Liver (tissue), 9 donors: ENCODE data around the gene EHBP1. TPM values are rescaled to one million over a fixed set of nuclear protein-coding genes. Genes with fewer than 3 reads are reported as not detected.

ENCODE experiments used
- DNase-seq: peaks from one replicate; pipeline ENCODE4 v3.0.0-alpha.2; 2017; ENCODE audit warnings: low spot score
- H3K27ac ChIP-seq, 2 donors: one replicate each; pipeline ENCODE4 v1.7.0; 2013; ENCODE audit warnings: inconsistent platforms in 2 of 2, low read length in 2 of 2, control low read depth in 1 of 2, low read depth in 1 of 2, mild to moderate bottlenecking in 1 of 2
- H3K27me3 ChIP-seq, 4 donors: one replicate each; pipeline versions ENCODE4 v1.6.1 to v1.7.0; 2013; ENCODE audit warnings: low read length in 3 of 4, inconsistent platforms in 1 of 4, mild to moderate bottlenecking in 1 of 4, moderate library complexity in 1 of 4; ENCODE audit not compliant: control insufficient read depth in 4 of 4, insufficient read depth in 4 of 4
- H3K36me3 ChIP-seq, 4 donors: one replicate each; pipeline versions ENCODE4 v1.6.1 to v1.7.0; 2013; ENCODE audit warnings: low read length in 3 of 4, mild to moderate bottlenecking in 3 of 4, low read depth in 1 of 4, moderate library complexity in 1 of 4; ENCODE audit not compliant: control insufficient read depth in 4 of 4, insufficient read depth in 3 of 4
- H3K4me1 ChIP-seq, 4 donors: one replicate each; pipeline versions ENCODE4 v1.6.1 to v1.7.0; 2013; ENCODE audit warnings: low read length in 3 of 4, mild to moderate bottlenecking in 3 of 4, moderate library complexity in 1 of 4; ENCODE audit not compliant: control insufficient read depth in 4 of 4, insufficient read depth in 4 of 4
- H3K4me3 ChIP-seq, 3 donors: one replicate each; pipeline versions ENCODE4 v1.6.1 to v1.7.0; 2013; ENCODE audit warnings: low read length in 3 of 3, control low read depth in 1 of 3, low read depth in 1 of 3, mild to moderate bottlenecking in 1 of 3
- H3K9ac ChIP-seq, 2 donors: one replicate each; pipeline ENCODE4 v1.7.0; 2013; ENCODE audit warnings: low read length in 2 of 2, mild to moderate bottlenecking in 2 of 2, moderate library complexity in 2 of 2, control low read depth in 1 of 2, low read depth in 1 of 2
- H3K9me3 ChIP-seq, 4 donors: one replicate each; pipeline versions ENCODE4 v1.6.1 to v1.7.0; 2013; ENCODE audit warnings: low read length in 3 of 4; ENCODE audit not compliant: control insufficient read depth in 4 of 4
- EGR1 ChIP-seq, 2 donors: IDR thresholded peaks; 2 replicates each; pipeline ENCODE4 v1.6.1; 2016 to 2018; ENCODE audit warnings: antibody characterized with exemption in 2 of 2, low read depth in 2 of 2
- FOXA2 ChIP-seq: IDR thresholded peaks from 2 replicates; pipeline ENCODE4 v1.6.1; 2016; ENCODE audit warnings: antibody characterized with exemption
- GABPA ChIP-seq, 2 donors: IDR thresholded peaks in 1 of 2; conservative IDR thresholded peaks in 1 of 2; 2 replicates each; pipeline ENCODE4 v1.6.1; 2016; ENCODE audit warnings: antibody characterized with exemption in 2 of 2, mild to moderate bottlenecking in 1 of 2, moderate library complexity in 1 of 2
- HNF4A ChIP-seq, 2 donors: conservative IDR thresholded peaks; 2 replicates each; pipeline ENCODE4 v1.6.1; 2016; ENCODE audit warnings: antibody characterized with exemption in 2 of 2, mild to moderate bottlenecking in 2 of 2
- HNF4G ChIP-seq: IDR thresholded peaks from 2 replicates; pipeline ENCODE4 v1.6.1; 2016; ENCODE audit warnings: antibody characterized with exemption
- JUND ChIP-seq, 2 donors: IDR thresholded peaks; 2 replicates each; pipeline ENCODE4 v1.6.1; 2016; ENCODE audit warnings: antibody characterized with exemption in 2 of 2
- NR2F2 ChIP-seq: IDR thresholded peaks from 2 replicates; pipeline ENCODE4 v1.6.1; 2016; ENCODE audit warnings: antibody characterized with exemption
- RAD21 ChIP-seq, 2 donors: IDR thresholded peaks; 2 replicates each; pipeline ENCODE4 v1.6.1; 2016; ENCODE audit warnings: antibody characterized with exemption in 2 of 2, mild to moderate bottlenecking in 2 of 2
- YY1 ChIP-seq: IDR thresholded peaks from 2 replicates; pipeline ENCODE4 v1.6.1; 2016; ENCODE audit warnings: antibody characterized with exemption, mild to moderate bottlenecking
- WGBS: extraction: QIAGEN DNeasy Blood & Tissue Kit; methylation state at CpG from one replicate; pipeline ENCODE4 v1.1.7; 2013; 5-methylcytosine and 5-hydroxymethylcytosine counted together
- polyA plus RNA-seq, 2 donors: library from polyadenylated mRNA; stranded (reverse) in 1 of 2; unstranded in 1 of 2; fragments of 200-250 nt in 1 of 2; fragments of >200 nt in 1 of 2; fragmentation: Nextera tagmentation in 1 of 2; extraction: Ambion mirVana in 1 of 2; gene quantifications; one replicate each; pipeline versions ENCODE4 v1.2.1 to v1.2.3, GENCODE V29; 2013 to 2015
- total RNA-seq, 2 donors: library from RNA; depleted of rRNA; stranded (reverse); fragments of >200 nt; gene quantifications; one replicate each; pipeline ENCODE4 v1.2.3, GENCODE V29; 2014
- TF ChIP-seq, protein P1 (sequence below): fragments of 150-350 bp; IDR thresholded peaks from 2 replicates; pipeline ENCODE4 v1.5.1; 2017; ENCODE audit warnings: improper control_type of control experiment, low read depth, low read length; ENCODE audit not compliant: missing input control
- TF ChIP-seq, protein P2 (sequence below): IDR thresholded peaks from 2 replicates; pipeline ENCODE4 v1.6.1; 2016; ENCODE audit warnings: antibody characterized with exemption
- TF ChIP-seq, protein P3 (sequence below): IDR thresholded peaks from 2 replicates; pipeline ENCODE4 v1.6.1; 2016; ENCODE audit warnings: antibody characterized with exemption
- TF ChIP-seq, protein P4 (sequence below): IDR thresholded peaks from 2 replicates; pipeline ENCODE4 v1.6.1; 2016; ENCODE audit warnings: antibody characterized with exemption, mild to moderate bottlenecking
- donor health status: healthy.
- donor health status: healthy.
- donor health status: healthy.
- donor health status: healthy.
- donor health status: healthy.

The EHBP1 gene
- total and polyA plus RNA-seq, 4 donors: 16.6 to 85.8 (median 24.4) TPM

GRCh38 chr2:63055226-63056106 lies 350.0 kb downstream of the EHBP1 start:
- no peaks in the 10 kb centered on the region for H3K36me3 ChIP-seq
- DNase-seq: no peak
- H3K9ac ChIP-seq: no peak overlapping the region
- H3K9me3 ChIP-seq: peaks cover 0 to 33% (median 4%) of the 10 kb centered on the region in 4 donors
- TF ChIP-seq, protein P1, sequence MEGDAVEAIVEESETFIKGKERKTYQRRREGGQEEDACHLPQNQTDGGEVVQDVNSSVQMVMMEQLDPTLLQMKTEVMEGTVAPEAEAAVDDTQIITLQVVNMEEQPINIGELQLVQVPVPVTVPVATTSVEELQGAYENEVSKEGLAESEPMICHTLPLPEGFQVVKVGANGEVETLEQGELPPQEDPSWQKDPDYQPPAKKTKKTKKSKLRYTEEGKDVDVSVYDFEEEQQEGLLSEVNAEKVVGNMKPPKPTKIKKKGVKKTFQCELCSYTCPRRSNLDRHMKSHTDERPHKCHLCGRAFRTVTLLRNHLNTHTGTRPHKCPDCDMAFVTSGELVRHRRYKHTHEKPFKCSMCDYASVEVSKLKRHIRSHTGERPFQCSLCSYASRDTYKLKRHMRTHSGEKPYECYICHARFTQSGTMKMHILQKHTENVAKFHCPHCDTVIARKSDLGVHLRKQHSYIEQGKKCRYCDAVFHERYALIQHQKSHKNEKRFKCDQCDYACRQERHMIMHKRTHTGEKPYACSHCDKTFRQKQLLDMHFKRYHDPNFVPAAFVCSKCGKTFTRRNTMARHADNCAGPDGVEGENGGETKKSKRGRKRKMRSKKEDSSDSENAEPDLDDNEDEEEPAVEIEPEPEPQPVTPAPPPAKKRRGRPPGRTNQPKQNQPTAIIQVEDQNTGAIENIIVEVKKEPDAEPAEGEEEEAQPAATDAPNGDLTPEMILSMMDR: no peak
- no peak overlapping the region for H3K27ac ChIP-seq
- WGBS: 19% methylated on average over 63 of the region's 63 CpGs
- peak overlapping the region in 1 of 3 donors; percentile 3 for H3K4me3 ChIP-seq
- peaks cover 21 to 60% (median 42%) of the 10 kb centered on the region in 4 donors for H3K4me1 ChIP-seq
- peaks cover 11 to 46% (median 19%) of the 10 kb centered on the region in 4 donors for H3K27me3 ChIP-seq

- Histone ChIP-seq H3K9ac (no peak overlapping the region), H3K36me3 (no peaks in the 10 kb centered on the region), H3K4me1 (peaks cover 18 to 52% (median 33%) of the 10 kb centered on the region in 4 donors), H3K27me3 (peaks cover 11 to 49% (median 20%) of the 10 kb centered on the region in 4 donors), H3K27ac (no peak overlapping the region), H3K4me3 (peak overlapping the region in 1 of 3 donors; percentile 1), H3K9me3 (peaks cover 0 to 33% (median 4%) of the 10 kb centered on the region in 4 donors)
- TF ChIP-seq YY1 (no peak), EGR1 (IDR thresholded peaks at IDR 0.05; ENCODE audit: low read depth in 2 of 2) (no peak), GABPA (IDR thresholded peaks at IDR 0.05 in 1 of 2, conservative IDR thresholded peaks at IDR 0.05 in 1 of 2) (no peak), HNF4A (conservative IDR thresholded peaks at IDR 0.05) (no peak), RAD21 (IDR thresholded peaks at IDR 0.05) (no peak), FOXA2 (no peak), NR2F2 (no peak), HNF4G (no peak), JUND (IDR thresholded peaks at IDR 0.05) (no peak)
- TF ChIP-seq, protein P2, sequence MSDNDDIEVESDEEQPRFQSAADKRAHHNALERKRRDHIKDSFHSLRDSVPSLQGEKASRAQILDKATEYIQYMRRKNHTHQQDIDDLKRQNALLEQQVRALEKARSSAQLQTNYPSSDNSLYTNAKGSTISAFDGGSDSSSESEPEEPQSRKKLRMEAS: no peak
- TF ChIP-seq, protein P3, sequence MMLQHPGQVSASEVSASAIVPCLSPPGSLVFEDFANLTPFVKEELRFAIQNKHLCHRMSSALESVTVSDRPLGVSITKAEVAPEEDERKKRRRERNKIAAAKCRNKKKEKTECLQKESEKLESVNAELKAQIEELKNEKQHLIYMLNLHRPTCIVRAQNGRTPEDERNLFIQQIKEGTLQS: no peak
- TF ChIP-seq, protein P4, sequence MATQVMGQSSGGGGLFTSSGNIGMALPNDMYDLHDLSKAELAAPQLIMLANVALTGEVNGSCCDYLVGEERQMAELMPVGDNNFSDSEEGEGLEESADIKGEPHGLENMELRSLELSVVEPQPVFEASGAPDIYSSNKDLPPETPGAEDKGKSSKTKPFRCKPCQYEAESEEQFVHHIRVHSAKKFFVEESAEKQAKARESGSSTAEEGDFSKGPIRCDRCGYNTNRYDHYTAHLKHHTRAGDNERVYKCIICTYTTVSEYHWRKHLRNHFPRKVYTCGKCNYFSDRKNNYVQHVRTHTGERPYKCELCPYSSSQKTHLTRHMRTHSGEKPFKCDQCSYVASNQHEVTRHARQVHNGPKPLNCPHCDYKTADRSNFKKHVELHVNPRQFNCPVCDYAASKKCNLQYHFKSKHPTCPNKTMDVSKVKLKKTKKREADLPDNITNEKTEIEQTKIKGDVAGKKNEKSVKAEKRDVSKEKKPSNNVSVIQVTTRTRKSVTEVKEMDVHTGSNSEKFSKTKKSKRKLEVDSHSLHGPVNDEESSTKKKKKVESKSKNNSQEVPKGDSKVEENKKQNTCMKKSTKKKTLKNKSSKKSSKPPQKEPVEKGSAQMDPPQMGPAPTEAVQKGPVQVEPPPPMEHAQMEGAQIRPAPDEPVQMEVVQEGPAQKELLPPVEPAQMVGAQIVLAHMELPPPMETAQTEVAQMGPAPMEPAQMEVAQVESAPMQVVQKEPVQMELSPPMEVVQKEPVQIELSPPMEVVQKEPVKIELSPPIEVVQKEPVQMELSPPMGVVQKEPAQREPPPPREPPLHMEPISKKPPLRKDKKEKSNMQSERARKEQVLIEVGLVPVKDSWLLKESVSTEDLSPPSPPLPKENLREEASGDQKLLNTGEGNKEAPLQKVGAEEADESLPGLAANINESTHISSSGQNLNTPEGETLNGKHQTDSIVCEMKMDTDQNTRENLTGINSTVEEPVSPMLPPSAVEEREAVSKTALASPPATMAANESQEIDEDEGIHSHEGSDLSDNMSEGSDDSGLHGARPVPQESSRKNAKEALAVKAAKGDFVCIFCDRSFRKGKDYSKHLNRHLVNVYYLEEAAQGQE: no peak
- 28% methylated on average over 49 of the region's 49 CpGs for WGBS
- no peak for DNase-seq
Observed at GRCh38 chr2:63056107-63057050, 350.9 kb downstream of the EHBP1 start.
